ENCODE measurements around the gene SBDS.
"Not testable (repeated sequence)": the region's sequence is repeated elsewhere in the genome, so short reads cannot be mapped to it uniquely, and the experiment has no call there.

The SBDS gene

DNA sequence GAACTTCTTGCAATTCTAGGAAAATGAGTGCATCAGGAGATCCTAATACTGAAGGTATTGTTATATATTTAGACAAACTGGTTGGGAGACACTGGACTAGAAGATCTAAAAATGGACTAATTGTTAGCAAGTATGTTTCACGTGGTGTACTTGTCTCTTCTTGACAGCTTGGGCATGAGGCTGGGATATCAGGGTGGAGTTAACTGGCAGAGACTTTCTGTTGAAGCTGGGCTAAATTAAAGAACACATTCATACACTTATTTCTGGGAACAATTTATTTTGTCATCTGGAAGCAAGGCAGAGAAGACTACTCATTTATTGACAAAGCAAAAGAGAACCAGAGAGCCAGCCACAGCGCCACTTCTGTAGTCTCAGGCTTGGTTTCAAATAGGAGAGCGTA is 27.1 kb upstream of the SBDS start:
- Histone ChIP-seq H3K4me3 (replicated peaks; ENCODE audit: low read depth, low read length) (no peak overlapping the region), H3K36me3 (ENCODE audit: control insufficient read depth, insufficient read depth, low read length) (peaks cover 12% of the 10 kb centered on the region), H3K27me3 (replicated peaks; ENCODE audit: control insufficient read depth, insufficient read depth, low read length) (no peaks in the 10 kb centered on the region)
- no peak for TF ChIP-seq CTCF (IDR thresholded peaks at IDR 0.05; ENCODE audit: insufficient read depth, low read length, poor library complexity, severe bottlenecking)
- DNase-seq (ENCODE audit: extremely low read depth, insufficient read length) = no peak

GRCh38 chr7:67021260-67021659 is 25.9 kb upstream of the SBDS start:
- no peaks in the 10 kb centered on the region for H3K27me3 ChIP-seq (replicated peaks; ENCODE audit: control insufficient read depth, insufficient read depth, low read length)
- H3K4me3 ChIP-seq (replicated peaks; ENCODE audit: low read depth, low read length) = no peak overlapping the region
- TF ChIP-seq CTCF (IDR thresholded peaks at IDR 0.05; ENCODE audit: insufficient read depth, low read length, poor library complexity, severe bottlenecking) = no peak
- DNase-seq (ENCODE audit: extremely low read depth, insufficient read length) = no peak
- peaks cover 12% of the 10 kb centered on the region for H3K36me3 ChIP-seq (ENCODE audit: control insufficient read depth, insufficient read depth, low read length)

DNA sequence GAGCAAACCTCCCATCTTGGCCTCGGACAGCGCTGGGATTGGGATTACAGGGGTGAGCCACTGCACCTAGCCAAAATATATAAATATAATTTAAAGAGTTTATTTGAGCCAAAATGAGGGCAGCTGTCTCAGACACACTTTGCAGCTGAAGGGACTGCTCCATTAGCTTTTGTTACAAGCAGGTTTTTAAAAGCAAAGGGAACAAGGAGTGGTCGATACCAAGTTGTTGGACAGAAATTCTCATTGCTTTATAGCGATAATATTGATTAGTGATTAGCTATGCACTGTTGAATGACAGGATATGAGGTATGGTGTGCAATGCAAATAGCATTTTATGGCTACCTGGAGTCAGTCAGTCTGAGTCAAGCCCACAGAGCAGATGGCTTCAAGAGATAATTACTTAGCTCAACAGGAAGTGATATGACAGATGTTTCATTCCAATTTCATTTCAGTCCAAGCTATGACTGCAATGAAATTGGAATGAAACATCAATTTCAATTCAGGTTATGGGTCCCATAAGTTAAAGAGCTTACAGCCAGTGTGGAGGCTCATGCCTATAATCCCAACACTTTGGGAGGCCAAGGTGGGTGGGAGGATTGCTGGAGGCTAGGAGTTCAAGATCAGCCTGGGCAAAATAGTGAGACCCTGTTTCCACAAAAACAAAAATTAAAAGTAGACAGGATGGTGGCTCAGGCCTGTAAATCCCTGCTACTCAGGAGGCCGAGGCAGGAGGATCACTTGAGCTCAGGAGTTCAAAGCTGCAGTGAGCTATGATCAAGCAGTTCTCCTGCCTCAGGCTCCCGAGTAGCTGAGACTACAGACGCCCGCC is 24.4 kb upstream of the SBDS start:
- H3K27me3 ChIP-seq (replicated peaks; ENCODE audit: control insufficient read depth, insufficient read depth, low read length) = no peaks in the 10 kb centered on the region
- no peak overlapping the region for H3K4me3 ChIP-seq (replicated peaks; ENCODE audit: low read depth, low read length)
- H3K36me3 ChIP-seq (ENCODE audit: control insufficient read depth, insufficient read depth, low read length) = peaks cover 12% of the 10 kb centered on the region
- no peak for DNase-seq (ENCODE audit: extremely low read depth, insufficient read length)
- no peak for TF ChIP-seq CTCF (IDR thresholded peaks at IDR 0.05; ENCODE audit: insufficient read depth, low read length, poor library complexity, severe bottlenecking)

DNA sequence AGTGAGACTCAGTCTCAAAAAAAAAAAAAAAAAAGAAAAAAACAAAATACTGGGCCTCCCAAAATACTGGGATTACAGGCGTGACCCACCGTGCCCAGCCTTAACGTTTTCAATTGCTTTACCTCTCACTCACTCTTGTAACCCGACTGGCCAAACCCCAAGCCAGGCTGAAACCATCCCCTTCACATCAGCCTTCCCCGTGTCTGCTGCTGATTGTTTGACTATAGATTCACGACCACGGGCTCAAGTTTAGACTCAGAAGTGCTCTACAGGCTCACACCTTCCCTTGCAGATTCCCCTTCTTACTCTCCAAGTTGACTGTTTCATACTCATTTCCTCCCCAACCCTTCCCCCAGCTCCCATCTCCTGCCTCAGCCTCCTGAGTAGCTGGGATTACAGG is 23.6 kb upstream of the SBDS start:
- no peak for DNase-seq (ENCODE audit: extremely low read depth, insufficient read length)
- Histone ChIP-seq H3K27me3 (replicated peaks; ENCODE audit: control insufficient read depth, insufficient read depth, low read length) (no peaks in the 10 kb centered on the region), H3K36me3 (ENCODE audit: control insufficient read depth, insufficient read depth, low read length) (peaks cover 12% of the 10 kb centered on the region), H3K4me3 (replicated peaks; ENCODE audit: low read depth, low read length) (no peak overlapping the region)
- no peak for TF ChIP-seq CTCF (IDR thresholded peaks at IDR 0.05; ENCODE audit: insufficient read depth, low read length, poor library complexity, severe bottlenecking)

DNA sequence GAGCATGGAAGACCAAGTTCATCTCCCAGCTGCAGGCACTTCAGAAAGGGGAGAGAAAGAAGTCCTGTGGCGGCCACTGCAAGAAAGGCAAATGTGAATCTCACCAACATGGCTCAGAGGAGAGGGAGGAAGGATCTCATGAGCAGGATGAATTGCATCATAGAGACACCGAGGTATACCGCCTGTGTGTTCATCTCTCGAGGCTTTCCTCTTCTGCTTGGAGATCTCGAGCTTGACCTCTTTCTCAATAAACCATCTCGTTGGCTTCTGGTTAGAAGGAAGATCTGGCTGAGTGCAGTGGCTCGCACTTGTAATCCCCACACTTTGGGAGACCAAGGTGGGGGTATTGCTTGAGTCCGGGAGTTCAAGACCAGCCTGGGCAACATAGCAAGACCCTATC is 22.6 kb upstream of the SBDS start:
- not testable (repeated sequence) for H3K27me3 ChIP-seq (replicated peaks; ENCODE audit: control insufficient read depth, insufficient read depth, low read length); DNase-seq (ENCODE audit: extremely low read depth, insufficient read length); H3K4me3 ChIP-seq (replicated peaks; ENCODE audit: low read depth, low read length)
- H3K36me3 ChIP-seq (ENCODE audit: control insufficient read depth, insufficient read depth, low read length) = peaks cover 14% of the 10 kb centered on the region

DNA sequence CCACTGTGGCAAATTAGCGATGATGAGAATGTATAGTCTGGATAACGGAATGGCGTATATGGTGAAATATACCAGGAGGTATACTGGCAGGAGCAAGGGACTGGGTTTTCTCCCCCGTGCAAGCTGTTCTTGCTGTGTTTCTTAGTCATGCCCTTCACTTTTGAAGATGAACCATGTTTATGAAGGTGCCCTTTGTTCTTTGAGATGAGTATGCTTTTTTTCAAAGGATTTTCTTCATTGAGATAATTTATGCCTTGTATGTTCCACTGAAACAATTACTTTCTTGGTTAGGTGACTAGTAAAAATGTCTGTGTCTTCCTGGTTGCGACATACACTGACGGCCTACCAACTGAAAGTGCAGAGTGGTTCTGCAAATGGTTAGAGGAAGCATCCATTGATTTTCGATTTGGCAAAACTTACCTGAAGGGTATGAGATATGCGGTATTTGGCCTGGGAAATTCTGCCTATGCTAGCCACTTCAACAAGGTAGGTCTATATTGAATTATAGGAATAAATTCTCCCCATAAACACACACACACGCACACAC is 18.8 kb upstream of the SBDS start:
- H3K27me3 ChIP-seq (replicated peaks; ENCODE audit: control insufficient read depth, insufficient read depth, low read length); DNase-seq (ENCODE audit: extremely low read depth, insufficient read length); H3K4me3 ChIP-seq (replicated peaks; ENCODE audit: low read depth, low read length); H3K36me3 ChIP-seq (ENCODE audit: control insufficient read depth, insufficient read depth, low read length): not testable (repeated sequence)

DNA sequence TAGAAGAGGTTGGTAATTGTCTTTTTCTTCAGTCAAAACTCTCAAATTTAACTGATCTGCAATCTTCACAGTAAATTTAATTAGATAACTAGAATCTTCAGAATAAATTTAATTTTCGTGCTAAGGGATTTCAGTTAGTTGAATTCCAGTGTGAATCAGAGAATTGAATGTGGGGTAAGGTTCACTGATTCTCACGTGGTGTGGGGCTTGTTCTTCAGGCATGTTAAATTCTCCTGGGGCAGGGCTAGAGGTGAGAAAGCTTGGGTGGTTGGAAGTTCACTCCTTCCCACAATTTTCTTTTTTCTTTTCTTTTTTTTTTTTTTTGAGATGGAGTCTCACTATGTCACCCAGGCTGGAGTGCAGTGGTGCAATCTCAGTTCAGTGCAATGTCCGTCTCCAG is 14.3 kb upstream of the SBDS start:
- not testable (repeated sequence) for H3K36me3 ChIP-seq (ENCODE audit: control insufficient read depth, insufficient read depth, low read length); H3K4me3 ChIP-seq (replicated peaks; ENCODE audit: low read depth, low read length); H3K27me3 ChIP-seq (replicated peaks; ENCODE audit: control insufficient read depth, insufficient read depth, low read length); DNase-seq (ENCODE audit: extremely low read depth, insufficient read length)

Measured in GM06990 (cell line).